ENCODE measurements around the gene NLGN2.

- TF ChIP-seq, protein P1, sequence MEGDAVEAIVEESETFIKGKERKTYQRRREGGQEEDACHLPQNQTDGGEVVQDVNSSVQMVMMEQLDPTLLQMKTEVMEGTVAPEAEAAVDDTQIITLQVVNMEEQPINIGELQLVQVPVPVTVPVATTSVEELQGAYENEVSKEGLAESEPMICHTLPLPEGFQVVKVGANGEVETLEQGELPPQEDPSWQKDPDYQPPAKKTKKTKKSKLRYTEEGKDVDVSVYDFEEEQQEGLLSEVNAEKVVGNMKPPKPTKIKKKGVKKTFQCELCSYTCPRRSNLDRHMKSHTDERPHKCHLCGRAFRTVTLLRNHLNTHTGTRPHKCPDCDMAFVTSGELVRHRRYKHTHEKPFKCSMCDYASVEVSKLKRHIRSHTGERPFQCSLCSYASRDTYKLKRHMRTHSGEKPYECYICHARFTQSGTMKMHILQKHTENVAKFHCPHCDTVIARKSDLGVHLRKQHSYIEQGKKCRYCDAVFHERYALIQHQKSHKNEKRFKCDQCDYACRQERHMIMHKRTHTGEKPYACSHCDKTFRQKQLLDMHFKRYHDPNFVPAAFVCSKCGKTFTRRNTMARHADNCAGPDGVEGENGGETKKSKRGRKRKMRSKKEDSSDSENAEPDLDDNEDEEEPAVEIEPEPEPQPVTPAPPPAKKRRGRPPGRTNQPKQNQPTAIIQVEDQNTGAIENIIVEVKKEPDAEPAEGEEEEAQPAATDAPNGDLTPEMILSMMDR (IDR thresholded peaks at IDR 0.05) = no peak
- TF ChIP-seq EP300 (IDR thresholded peaks at IDR 0.05) = no peak
Measured at GRCh38 chr17:7442142-7442541, 34.5 kb downstream of the NLGN2 start.

Measured in sigmoid colon (tissue), 4 donors.